Endothelial cell of umbilical vein (primary cell): ENCODE measurements around the gene WDR27. TPM values are rescaled to one million over a fixed set of nuclear protein-coding genes. Genes with fewer than 3 reads are reported as not detected.

Experiments used
- BruUV-seq: library from RNA; stranded (reverse); fragments of 400-500 nt; replicated peaks from 2 replicates; lab custom pipeline; 2021; lab: Mats Ljungman, UMichigan
- CTCF ChIA-PET: fragments of 300-600, 350-600 bp; sonication (Branson Sonifier 250); formaldehyde crosslinking; loops from one replicate; lab custom pipeline; 2021; ENCODE audit warnings: antibody characterized with exemption, inconsistent platforms; lab: Charles Lee
- POLR2A ChIA-PET: fragments of 300-600, 350-600 bp; sonication (Branson Sonifier 250); formaldehyde crosslinking; loops from one replicate; lab custom pipeline; 2021; ENCODE audit warnings: antibody characterized with exemption, inconsistent platforms; lab: Charles Lee
- DNase-seq: peaks from one replicate; pipeline ENCODE4 v3.0.0-alpha.2; 2011; ENCODE audit warnings: low read depth, low spot score
- FAIRE-seq: peaks from 2 replicates; lab custom pipeline; 2011; peaks lifted over from hg19 to GRCh38; lab: Jason Lieb, UNC
- H2AFZ ChIP-seq: 2 replicates; pipeline ENCODE4 v1.6.0; 2012; ENCODE audit warnings: low read depth, low read length, control low read depth, inconsistent platforms
- H3K27ac ChIP-seq: 2 replicates; pipeline ENCODE4 v1.5.1; 2011; ENCODE audit warnings: low read depth, mild to moderate bottlenecking, control low read depth, low read length, moderate library complexity; ENCODE audit not compliant: insufficient read depth
- H3K27me3 ChIP-seq, 2 experiments: 2 replicates each; pipeline versions ENCODE4 v1.6.0 to v1.6.1; 2011; ENCODE audit warnings: low read length in 2 of 2, mixed read lengths in 1 of 2; ENCODE audit not compliant: control insufficient read depth in 2 of 2, insufficient read depth in 2 of 2
- H3K36me3 ChIP-seq, 2 experiments: 2 replicates in 1 of 2; 3 replicates in 1 of 2; pipeline ENCODE4 v1.5.1; 2011; ENCODE audit warnings: low read length in 2 of 2, mild to moderate bottlenecking in 1 of 2, moderate library complexity in 1 of 2; ENCODE audit not compliant: control insufficient read depth in 2 of 2, insufficient read depth in 2 of 2; ENCODE audit errors: extremely low read depth in 1 of 2
- H3K4me1 ChIP-seq: 3 replicates; pipeline ENCODE4 v1.5.1; 2011; ENCODE audit warnings: mild to moderate bottlenecking, low read length; ENCODE audit not compliant: control insufficient read depth, insufficient read depth; ENCODE audit errors: extremely low read depth
- H3K4me2 ChIP-seq: 2 replicates; pipeline ENCODE4 v1.6.1; 2011; ENCODE audit warnings: low read length, control low read depth, mixed read lengths; ENCODE audit not compliant: insufficient read depth
- H3K4me3 ChIP-seq, 3 experiments: fragments of 200-600 bp in 1 of 3; sonication (generic), shearing (Covaris generic) in 1 of 3; replicated peaks in 1 of 3; 2 replicates each; pipeline ENCODE4 v1.5.1; 2011 to 2016; ENCODE audit warnings: control low read depth in 3 of 3, low read length in 3 of 3, mild to moderate bottlenecking in 2 of 3, inconsistent platforms in 1 of 3, low read depth in 1 of 3, moderate library complexity in 1 of 3; ENCODE audit not compliant: insufficient read depth in 1 of 3
- H3K79me2 ChIP-seq: 2 replicates; pipeline ENCODE4 v1.6.0; 2012; ENCODE audit warnings: low read length, inconsistent platforms; ENCODE audit not compliant: control insufficient read depth, insufficient read depth
- H3K9ac ChIP-seq: replicated peaks from 2 replicates; pipeline ENCODE3; 2011; ENCODE audit warnings: low read length, control low read depth; ENCODE audit not compliant: insufficient read depth; ENCODE audit errors: extremely low read depth
- H3K9me1 ChIP-seq: replicated peaks from 3 replicates; pipeline ENCODE4 v1.6.0; 2011; ENCODE audit warnings: mild to moderate bottlenecking, low read length; ENCODE audit not compliant: control insufficient read depth, insufficient read depth; ENCODE audit errors: extremely low read depth
- H3K9me3 ChIP-seq: replicated peaks from 2 replicates; pipeline ENCODE4 v1.5.1; 2012; ENCODE audit warnings: low read length, inconsistent platforms; ENCODE audit not compliant: control insufficient read depth, insufficient read depth
- H4K20me1 ChIP-seq: replicated peaks from 2 replicates; pipeline ENCODE3; 2011; ENCODE audit warnings: mild to moderate bottlenecking, low read length; ENCODE audit not compliant: control insufficient read depth, insufficient read depth; ENCODE audit errors: extremely low read depth
- CTCF ChIP-seq, 2 donors: IDR thresholded peaks; 1 replicate in 1 of 2; 2 replicates in 1 of 2; pipeline ENCODE4 v1.5.1; 2011; ENCODE audit warnings: low read length in 2 of 2, mild to moderate bottlenecking in 2 of 2, moderate library complexity in 2 of 2, control low read depth in 1 of 2, inconsistent platforms in 1 of 2, low read depth in 1 of 2; ENCODE audit not compliant: insufficient read depth in 1 of 2; ENCODE audit errors: extremely low read depth in 1 of 2
- EZH2 ChIP-seq: IDR thresholded peaks from 2 replicates; pipeline ENCODE4 v1.6.1; 2012; ENCODE audit warnings: borderline replicate concordance, low read depth, mild to moderate bottlenecking, moderate library complexity, low read length, inconsistent platforms; ENCODE audit not compliant: severe bottlenecking
- FOS ChIP-seq: IDR thresholded peaks from 2 replicates; pipeline ENCODE4 v1.6.1; 2011; ENCODE audit warnings: mild to moderate bottlenecking, low read length, moderate library complexity, borderline replicate concordance; ENCODE audit not compliant: insufficient read depth
- GATA2 ChIP-seq: IDR thresholded peaks from 2 replicates; pipeline ENCODE4 v1.7.0; 2011; ENCODE audit warnings: low read depth, mild to moderate bottlenecking, moderate library complexity, mixed read lengths, low read length; ENCODE audit not compliant: insufficient read length, insufficient read depth
- JUN ChIP-seq: IDR thresholded peaks from 2 replicates; pipeline ENCODE4 v1.6.1; 2011; ENCODE audit warnings: borderline replicate concordance, low read depth; ENCODE audit not compliant: insufficient read length, insufficient read depth
- MAX ChIP-seq: IDR thresholded peaks from 2 replicates; pipeline ENCODE4 v1.6.1; 2011; ENCODE audit not compliant: insufficient read depth, insufficient read length
- MYC ChIP-seq: IDR thresholded peaks from one replicate; pipeline ENCODE4 v1.6.1; 2011; ENCODE audit warnings: mild to moderate bottlenecking, low read depth, low read length
- POLR2A ChIP-seq: IDR thresholded peaks from 2 replicates; pipeline ENCODE4 v1.6.1; 2012; ENCODE audit warnings: low read depth, mild to moderate bottlenecking, control low read depth, low read length
- POLR2AphosphoS5 ChIP-seq: IDR thresholded peaks from 2 replicates; pipeline ENCODE4 v1.6.1; 2012; ENCODE audit warnings: low read depth, mild to moderate bottlenecking, control low read depth, low read length, moderate library complexity; ENCODE audit not compliant: insufficient read depth
- dilution Hi-C: fragments of 300-500 bp; cut with MboI; formaldehyde crosslinking; loops from one replicate; pipeline ENCODE4 v1.15.0; 2019; ENCODE audit warnings: low sequenced_read_pairs; ENCODE audit not compliant: extremely low pct_ligation_motif_present
- intact Hi-C: fragments of 100-400 bp; cut with micrococcal nuclease; formaldehyde crosslinking; loops from one replicate; pipeline ENCODE4 v1.10.0; 2022
- polyA plus RNA-seq, 4 experiments: library from polyadenylated mRNA; depleted of rRNA in 3 of 4; stranded (reverse) in 3 of 4; unstranded in 1 of 4; fragments of >200 nt; gene quantifications; 2 replicates each; pipeline versions ENCODE4 v1.2.1 to v1.2.3, GENCODE V29; 2011 to 2012; ENCODE audit warnings: missing spikeins in 1 of 4
- total RNA-seq: library from RNA; stranded (reverse); gene quantifications from 2 replicates; pipeline ENCODE4 v1.2.3, GENCODE V29; 2021

WDR27 gene
- total and polyA plus RNA-seq, 2 donors (not counting 3 experiments of a cell fraction or from before 2014, with no cell fraction given), result 60.1 to 69.7 TPM

GRCh38 chr6:169663468-169663867 is 38.4 kb downstream of the WDR27 start:
- H3K4me2 ChIP-seq, result no peak overlapping the region
- no TSS peak for BruUV-seq
- no peak overlapping the region for H2AFZ ChIP-seq
- H3K36me3 ChIP-seq, result peaks cover 2 to 27% of the 10 kb centered on the region in 2 experiments
- intact Hi-C loops, result no loop called here
- no peaks in the 10 kb centered on the region for H3K79me2 ChIP-seq
- H3K9ac ChIP-seq, result no peak overlapping the region
- H3K9me1 ChIP-seq, result no peaks in the 10 kb centered on the region
- FAIRE-seq (no peak), DNase-seq (no peak)
- no peaks in the 10 kb centered on the region for H3K27me3 ChIP-seq
- ChIA-PET CTCF (no interaction called here), POLR2A (no interaction called here)
- no peak overlapping the region for H3K27ac ChIP-seq
- dilution Hi-C loops, result no loop called here
- no peak overlapping the region for H3K4me3 ChIP-seq
- H3K9me3 ChIP-seq, result no peaks in the 10 kb centered on the region
- TF ChIP-seq MAX (no peak), MYC (no peak), GATA2 (no peak), POLR2AphosphoS5 (no peak), FOS (no peak), EZH2 (no peak), CTCF (IDR thresholded peaks at IDR 0.05; ENCODE audit: extremely low read depth in 1 of 2, insufficient read depth in 1 of 2, low read depth in 1 of 2, low read length in 2 of 2) (no peak), JUN (no peak), POLR2A (no peak)
- H3K4me1 ChIP-seq, result peaks cover 1% of the 10 kb centered on the region
- H4K20me1 ChIP-seq, result no peaks in the 10 kb centered on the region
